Measurements from ENCODE around the gene ENKD1. TPM values are rescaled to one million over a fixed set of nuclear protein-coding genes. Genes with fewer than 3 reads are reported as not detected.

Gene ENKD1
- total RNA-seq, 1 donor from 2014 or later = 23.1 TPM

Other genes with a start within 250 kb of the ENKD1 start
- gene HSD11B2, start 235.6 kb downstream of the ENKD1 start, total RNA-seq = not detected in 2 replicates
- gene ATP6V0D1, start 185.6 kb downstream of the ENKD1 start, total RNA-seq = 82.2 and 91.8 TPM in 2 replicates
- not detected in 2 replicates for gene AGRP, start 183.2 kb downstream of the ENKD1 start, total RNA-seq
- 45.7 and 54.2 TPM in 2 replicates for gene RIPOR1, start 137.9 kb downstream of the ENKD1 start, total RNA-seq
- gene CTCF, start 104.2 kb downstream of the ENKD1 start, total RNA-seq = 25.1 and 35.3 TPM in 2 replicates
- gene CARMIL2, start 21.6 kb downstream of the ENKD1 start, total RNA-seq = 0.67 and 0.79 TPM in 2 replicates
- 15.3 and 22.5 TPM in 2 replicates for gene ACD, start 6.5 kb downstream of the ENKD1 start, total RNA-seq
- gene PARD6A, start 5.8 kb downstream of the ENKD1 start, total RNA-seq = 5.5 and 6.1 TPM in 2 replicates
- gene C16orf86, start 64 bp upstream of the ENKD1 start, total RNA-seq = 2.6 and 3.7 TPM in 2 replicates
- 40.6 and 41.6 TPM in 2 replicates for gene GFOD2, start 52.6 kb upstream of the ENKD1 start, total RNA-seq
- gene RANBP10, start 139.8 kb upstream of the ENKD1 start, total RNA-seq = 5.7 and 7.0 TPM in 2 replicates
- gene TSNAXIP1, start 140.1 kb upstream of the ENKD1 start, total RNA-seq = 0.20 and 0.60 TPM in 2 replicates
- 34.2 and 56.6 TPM in 2 replicates for gene THAP11, start 175.6 kb upstream of the ENKD1 start, total RNA-seq
- gene NUTF2, start 180.2 kb upstream of the ENKD1 start, total RNA-seq = 230 and 252 TPM in 2 replicates
- 23.2 and 27.1 TPM in 2 replicates for gene CENPT, start 180.9 kb upstream of the ENKD1 start, total RNA-seq
- gene EDC4, start 206.3 kb upstream of the ENKD1 start, total RNA-seq = 73.7 and 85.2 TPM in 2 replicates
- not detected in 2 replicates for gene NRN1L, start 218.1 kb upstream of the ENKD1 start, total RNA-seq
- gene PSKH1, start 226.5 kb upstream of the ENKD1 start, total RNA-seq = 15.3 and 15.4 TPM in 2 replicates